Measurements from ENCODE around the gene IGFL1.
"Not testable (repeated sequence)": the region's sequence is repeated elsewhere in the genome, so short reads cannot be mapped to it uniquely, and the experiment has no call there.

Gene IGFL1

DNA sequence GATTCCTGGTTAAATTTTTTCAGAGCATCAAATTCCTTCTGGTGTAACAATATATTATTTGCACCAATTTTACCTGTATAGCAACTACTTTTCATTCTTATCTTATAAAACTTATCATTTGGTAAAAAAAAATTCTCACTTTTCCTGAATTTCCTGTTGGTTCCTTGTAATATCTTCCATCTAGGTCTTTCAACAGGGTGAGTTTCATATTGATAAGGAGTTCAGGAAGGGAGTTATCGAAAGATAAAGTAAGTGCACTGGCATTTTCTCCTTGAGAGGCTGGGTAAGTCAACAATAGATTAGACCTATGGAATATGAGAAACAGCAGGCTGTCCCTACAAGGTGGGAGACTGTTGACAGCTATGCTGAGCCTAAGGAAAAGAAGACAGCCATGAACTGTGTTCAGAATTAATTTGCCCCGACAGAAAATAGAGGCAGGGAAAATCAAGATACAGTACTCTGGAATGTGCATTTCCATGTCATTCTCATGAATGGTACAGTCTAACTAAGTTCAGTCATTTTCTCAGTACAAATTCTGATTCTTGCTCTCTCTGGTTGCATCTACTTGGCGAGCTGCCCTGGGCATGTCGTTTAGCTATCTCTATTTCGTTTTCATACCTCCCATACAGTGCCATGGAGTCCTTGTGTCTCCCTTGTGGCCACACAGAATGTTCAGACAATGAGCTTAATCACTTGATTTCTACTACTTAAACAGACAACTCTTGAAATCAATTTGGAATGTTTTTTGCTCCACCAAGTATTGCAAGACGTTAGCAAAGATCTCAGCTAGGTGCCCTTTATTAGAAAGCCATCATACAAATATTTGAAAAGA is 9.9 kb downstream of the IGFL1 start:
- no peak for DNase-seq
- Histone ChIP-seq H3K27ac (no peak overlapping the region), H3K4me3 (ENCODE audit: low read depth, low read length) (no peak overlapping the region), H3K36me3 (replicated peaks) (no peaks in the 10 kb centered on the region), H3K27me3 (replicated peaks) (peaks cover 23% of the 10 kb centered on the region)
- TF ChIP-seq, protein P1, sequence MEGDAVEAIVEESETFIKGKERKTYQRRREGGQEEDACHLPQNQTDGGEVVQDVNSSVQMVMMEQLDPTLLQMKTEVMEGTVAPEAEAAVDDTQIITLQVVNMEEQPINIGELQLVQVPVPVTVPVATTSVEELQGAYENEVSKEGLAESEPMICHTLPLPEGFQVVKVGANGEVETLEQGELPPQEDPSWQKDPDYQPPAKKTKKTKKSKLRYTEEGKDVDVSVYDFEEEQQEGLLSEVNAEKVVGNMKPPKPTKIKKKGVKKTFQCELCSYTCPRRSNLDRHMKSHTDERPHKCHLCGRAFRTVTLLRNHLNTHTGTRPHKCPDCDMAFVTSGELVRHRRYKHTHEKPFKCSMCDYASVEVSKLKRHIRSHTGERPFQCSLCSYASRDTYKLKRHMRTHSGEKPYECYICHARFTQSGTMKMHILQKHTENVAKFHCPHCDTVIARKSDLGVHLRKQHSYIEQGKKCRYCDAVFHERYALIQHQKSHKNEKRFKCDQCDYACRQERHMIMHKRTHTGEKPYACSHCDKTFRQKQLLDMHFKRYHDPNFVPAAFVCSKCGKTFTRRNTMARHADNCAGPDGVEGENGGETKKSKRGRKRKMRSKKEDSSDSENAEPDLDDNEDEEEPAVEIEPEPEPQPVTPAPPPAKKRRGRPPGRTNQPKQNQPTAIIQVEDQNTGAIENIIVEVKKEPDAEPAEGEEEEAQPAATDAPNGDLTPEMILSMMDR (IDR thresholded peaks at IDR 0.05; ENCODE audit: low read depth, low read length, missing control alignments), result no peak
- in situ Hi-C loops (cut with HindIII; ENCODE audit: low pct_ligation_motif_present, low sequenced_read_pairs), result no loop called here

- H3K4me3 ChIP-seq (ENCODE audit: low read depth, low read length), result no peak overlapping the region
- peaks cover 26% of the 10 kb centered on the region for H3K27me3 ChIP-seq (replicated peaks)
- no peaks in the 10 kb centered on the region for H3K36me3 ChIP-seq (replicated peaks)
- TF ChIP-seq, protein P1 (IDR thresholded peaks at IDR 0.05; ENCODE audit: low read depth, low read length, missing control alignments), result no peak
- no peak overlapping the region for H3K27ac ChIP-seq
- in situ Hi-C loops (cut with HindIII; ENCODE audit: low pct_ligation_motif_present, low sequenced_read_pairs), result no loop called here
- no peak for DNase-seq
Observed at GRCh38 chr19:46240693-46241092, 11.2 kb downstream of the IGFL1 start.

DNA sequence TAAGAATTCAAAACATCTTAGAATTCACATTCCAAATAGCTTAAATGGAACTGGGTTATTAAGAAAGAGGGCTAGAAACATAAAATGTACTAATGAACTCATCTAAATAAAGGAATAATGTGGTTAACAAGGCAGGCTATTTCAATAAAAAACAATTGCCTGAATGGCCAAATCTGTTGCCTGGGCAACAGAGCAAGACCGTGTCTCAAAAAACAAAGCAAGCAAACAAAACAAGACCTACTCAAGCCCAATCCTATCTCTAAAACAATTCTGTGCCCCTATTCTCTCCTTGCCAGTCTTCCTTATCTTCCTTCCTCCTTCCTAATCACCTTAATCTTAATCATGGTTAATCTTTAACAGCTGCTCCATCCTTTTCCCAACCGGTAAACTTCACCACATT is 12.1 kb downstream of the IGFL1 start:
- TF ChIP-seq, protein P1 (IDR thresholded peaks at IDR 0.05; ENCODE audit: low read depth, low read length, missing control alignments), result no peak
- Histone ChIP-seq H3K27ac (no peak overlapping the region), H3K27me3 (replicated peaks) (peaks cover 24% of the 10 kb centered on the region), H3K4me3 (ENCODE audit: low read depth, low read length) (no peak overlapping the region), H3K36me3 (replicated peaks) (no peaks in the 10 kb centered on the region)
- DNase-seq, result no peak
- in situ Hi-C loops (cut with HindIII; ENCODE audit: low pct_ligation_motif_present, low sequenced_read_pairs), result no loop called here

- H3K27me3 ChIP-seq (replicated peaks), result peaks cover 27% of the 10 kb centered on the region
- H3K36me3 ChIP-seq (replicated peaks); H3K4me3 ChIP-seq (ENCODE audit: low read depth, low read length); DNase-seq; H3K27ac ChIP-seq; in situ Hi-C loops (cut with HindIII; ENCODE audit: low pct_ligation_motif_present, low sequenced_read_pairs): not testable (repeated sequence)
Observed at GRCh38 chr19:46243081-46243654, 13.6 kb downstream of the IGFL1 start.

GRCh38 chr19:46250076-46250735 is 20.7 kb downstream of the IGFL1 start:
- TF ChIP-seq, protein P1 (IDR thresholded peaks at IDR 0.05; ENCODE audit: low read depth, low read length, missing control alignments), result no peak
- no peak overlapping the region for H3K27ac ChIP-seq
- in situ Hi-C loops (cut with HindIII; ENCODE audit: low pct_ligation_motif_present, low sequenced_read_pairs), result no loop called here
- no peak for DNase-seq
- no peak overlapping the region for H3K4me3 ChIP-seq (ENCODE audit: low read depth, low read length)
- H3K36me3 ChIP-seq (replicated peaks), result no peaks in the 10 kb centered on the region
- peaks cover 29% of the 10 kb centered on the region for H3K27me3 ChIP-seq (replicated peaks)

- in situ Hi-C loops (cut with HindIII; ENCODE audit: low pct_ligation_motif_present, low sequenced_read_pairs), result no loop called here
- H3K36me3 ChIP-seq (replicated peaks), result no peaks in the 10 kb centered on the region
- DNase-seq, result no peak
- TF ChIP-seq, protein P1 (IDR thresholded peaks at IDR 0.05; ENCODE audit: low read depth, low read length, missing control alignments), result no peak
- no peak overlapping the region for H3K27ac ChIP-seq
- H3K27me3 ChIP-seq (replicated peaks), result peaks cover 25% of the 10 kb centered on the region
- no peak overlapping the region for H3K4me3 ChIP-seq (ENCODE audit: low read depth, low read length)
Observed at GRCh38 chr19:46251416-46251815, 21.9 kb downstream of the IGFL1 start.
